KOPT-K1 (cell line): ENCODE data around the gene RARRES1.
"Not testable (repeated sequence)": the region's sequence is repeated elsewhere in the genome, so short reads cannot be mapped to it uniquely, and the experiment has no call there.

Experiments used
- H3K27ac ChIP-seq: fragments of 200-600 bp; sonication (generic); 2 replicates; pipeline ENCODE4 v1.5.1; 2016; ENCODE audit warnings: antibody characterized with exemption, mild to moderate bottlenecking, low read depth, low read length; ENCODE audit not compliant: poor library complexity, severe bottlenecking
- H3K36me3 ChIP-seq: fragments of 200-600 bp; sonication (generic); 2 replicates; pipeline ENCODE4 v1.5.1; 2017; ENCODE audit warnings: antibody characterized with exemption, mild to moderate bottlenecking, low read length, moderate library complexity; ENCODE audit not compliant: insufficient read depth
- H3K9me3 ChIP-seq: fragments of 200-600 bp; sonication (generic); 2 replicates; pipeline ENCODE4 v1.5.1; 2017; ENCODE audit warnings: antibody characterized with exemption, low read length, mild to moderate bottlenecking; ENCODE audit not compliant: insufficient read depth, poor library complexity, severe bottlenecking

Gene RARRES1

DNA sequence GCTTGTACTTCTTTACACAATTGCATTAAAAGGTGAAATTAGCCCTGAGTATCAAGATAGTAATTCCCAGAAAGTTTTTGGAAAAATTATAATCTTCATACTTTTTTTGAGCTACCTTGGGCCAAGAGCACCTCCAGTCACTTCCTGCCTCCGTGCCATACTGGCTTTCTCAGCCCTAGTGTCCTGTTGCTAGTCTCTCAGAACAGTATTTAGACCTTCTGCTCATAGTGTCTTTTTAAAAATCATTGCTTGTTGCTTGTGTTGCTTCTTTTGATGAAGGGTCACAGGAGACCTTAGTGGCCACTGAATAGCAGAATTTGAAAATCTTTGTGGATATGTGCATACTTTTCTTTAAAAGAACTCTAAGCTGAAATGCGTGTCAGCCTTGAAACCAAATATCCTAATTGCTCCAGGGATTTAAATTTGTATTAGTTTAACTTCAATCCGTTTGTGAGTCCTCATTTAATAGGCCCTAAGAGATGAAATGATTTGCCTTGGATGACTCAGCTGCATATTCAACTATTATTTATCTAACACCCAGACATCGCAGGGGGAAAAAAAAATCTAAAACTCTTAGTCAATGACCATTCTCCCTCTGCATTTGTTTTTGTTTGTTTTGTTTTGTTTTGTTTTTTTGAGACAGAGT, 30.7 kb downstream of the RARRES1 start:
- no peak overlapping the region for H3K27ac ChIP-seq
- H3K36me3 ChIP-seq: peaks cover 22% of the 10 kb centered on the region
- no peaks in the 10 kb centered on the region for H3K9me3 ChIP-seq

DNA sequence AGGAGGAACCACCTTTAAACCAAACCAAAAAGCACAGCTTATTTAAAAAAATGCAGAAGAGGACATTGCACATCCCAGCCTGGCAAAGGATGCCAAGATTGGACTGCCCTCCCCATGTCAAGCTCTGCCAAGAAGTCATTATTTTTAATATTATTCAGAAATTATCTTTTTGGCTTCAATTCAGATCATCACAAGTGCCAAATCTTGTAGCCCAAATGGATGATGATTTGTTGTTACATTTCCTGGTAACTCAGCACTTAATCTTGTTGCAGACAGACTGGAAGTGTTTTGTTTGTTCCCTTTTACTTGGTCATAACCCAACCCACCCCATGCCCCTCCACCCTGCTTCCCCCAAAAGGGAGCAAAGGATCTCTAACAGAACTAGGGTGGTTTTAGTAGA, 31.7 kb downstream of the RARRES1 start:
- Histone ChIP-seq H3K9me3 (no peaks in the 10 kb centered on the region), H3K27ac (no peak overlapping the region), H3K36me3 (peaks cover 22% of the 10 kb centered on the region)

DNA sequence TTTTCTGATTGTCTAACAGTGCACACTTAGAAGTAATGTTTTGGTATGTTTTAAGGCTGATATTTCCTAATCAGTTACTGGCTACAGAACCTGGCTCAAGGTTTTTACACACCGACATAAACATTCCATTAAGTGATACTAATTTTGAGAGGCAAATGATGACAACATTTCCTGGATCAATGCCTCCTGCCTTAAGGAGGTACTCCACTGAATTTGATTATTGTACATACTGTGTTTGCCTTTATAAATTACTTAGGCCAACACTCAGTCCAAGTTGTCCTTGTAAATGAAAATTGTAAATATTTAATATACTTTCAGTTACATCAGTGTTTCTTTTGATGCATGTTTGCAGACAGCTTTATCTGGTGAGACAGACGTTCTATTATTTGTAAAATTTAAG, 35.6 kb downstream of the RARRES1 start:
- Histone ChIP-seq H3K27ac (no peak overlapping the region), H3K36me3 (peaks cover 47% of the 10 kb centered on the region), H3K9me3 (no peaks in the 10 kb centered on the region)

DNA sequence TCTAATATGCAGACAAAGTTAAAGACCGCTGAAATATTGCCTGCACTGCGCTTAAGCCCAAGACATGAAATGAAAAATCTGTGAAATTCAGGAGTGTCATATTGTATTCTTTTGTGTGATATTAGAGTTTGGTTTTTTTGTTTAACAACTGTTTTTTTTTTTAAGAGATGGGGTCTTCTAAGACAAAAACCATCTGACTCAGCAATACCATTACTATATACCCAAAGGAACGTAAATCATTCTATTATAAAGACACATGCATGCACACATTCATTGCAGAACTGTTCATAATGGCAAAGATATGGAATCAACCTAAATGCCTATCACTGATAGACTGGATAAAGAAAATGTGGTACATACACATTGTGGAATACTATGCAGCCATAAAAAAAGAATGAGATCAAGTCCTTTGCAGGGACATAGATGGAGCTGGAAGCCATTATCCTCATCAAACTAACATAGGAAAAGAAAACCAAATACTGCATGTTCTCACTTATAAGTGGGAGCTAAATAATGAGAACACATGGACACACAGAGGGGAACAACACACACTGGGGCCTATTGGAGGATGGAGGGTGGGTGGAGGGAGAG, 38.3 kb downstream of the RARRES1 start:
- H3K36me3 ChIP-seq: peaks cover 58% of the 10 kb centered on the region
- H3K9me3 ChIP-seq, H3K27ac ChIP-seq: not testable (repeated sequence)

DNA sequence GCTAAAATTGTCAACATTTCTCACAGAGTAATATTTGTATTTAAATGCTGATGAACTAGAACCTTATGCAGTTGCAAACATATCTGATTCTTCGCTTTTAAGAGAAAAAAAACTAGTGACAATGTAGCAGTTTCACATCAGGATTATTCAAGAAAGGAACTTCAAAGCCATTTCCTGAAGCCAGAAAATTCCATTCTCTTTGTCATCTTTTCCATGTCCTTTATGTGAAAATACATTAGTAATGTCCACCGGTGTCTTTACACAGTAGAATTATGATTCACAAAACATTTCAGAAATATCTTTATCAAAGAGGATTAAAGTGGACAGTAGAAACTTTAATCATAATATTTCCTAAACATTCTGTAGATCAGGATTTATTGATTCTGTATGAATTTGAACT, 47.1 kb downstream of the RARRES1 start:
- peaks cover 48% of the 10 kb centered on the region for H3K36me3 ChIP-seq
- H3K9me3 ChIP-seq: no peaks in the 10 kb centered on the region
- no peak overlapping the region for H3K27ac ChIP-seq

DNA sequence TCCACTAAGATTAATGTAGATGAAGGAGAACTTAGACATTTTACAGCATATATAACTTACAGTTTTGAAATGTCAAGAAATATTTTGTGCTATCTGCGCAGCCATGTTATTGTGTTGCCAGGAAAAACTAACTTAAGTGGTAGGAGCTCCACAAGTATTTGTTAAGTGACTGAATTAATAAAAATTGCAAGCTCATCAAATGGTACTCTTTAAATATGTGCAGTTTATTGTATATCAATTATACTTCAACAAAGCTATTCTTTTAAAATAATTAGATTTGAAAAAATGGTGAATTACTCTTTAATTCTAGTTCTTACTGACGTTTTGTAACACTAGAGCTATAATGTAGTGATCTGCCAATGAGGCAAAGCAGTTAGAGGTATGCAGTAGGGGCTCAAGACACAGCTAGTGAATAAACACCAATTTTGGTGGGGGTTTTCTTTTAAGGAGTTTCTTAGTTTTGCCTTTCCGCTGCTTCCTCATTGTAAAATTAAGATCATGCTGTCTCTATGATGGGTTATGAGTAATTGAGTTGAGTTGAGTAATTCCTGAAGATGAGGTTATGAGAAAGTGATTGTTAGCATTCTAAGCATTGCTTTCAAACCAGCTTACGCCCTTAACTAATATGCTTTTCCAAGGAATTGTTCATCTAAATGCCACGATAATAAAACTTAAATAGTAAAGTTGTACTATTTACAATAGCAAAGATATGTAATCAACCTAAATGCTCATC, 48.9 kb downstream of the RARRES1 start:
- Histone ChIP-seq H3K36me3 (peaks cover 52% of the 10 kb centered on the region), H3K27ac (no peak overlapping the region)

DNA sequence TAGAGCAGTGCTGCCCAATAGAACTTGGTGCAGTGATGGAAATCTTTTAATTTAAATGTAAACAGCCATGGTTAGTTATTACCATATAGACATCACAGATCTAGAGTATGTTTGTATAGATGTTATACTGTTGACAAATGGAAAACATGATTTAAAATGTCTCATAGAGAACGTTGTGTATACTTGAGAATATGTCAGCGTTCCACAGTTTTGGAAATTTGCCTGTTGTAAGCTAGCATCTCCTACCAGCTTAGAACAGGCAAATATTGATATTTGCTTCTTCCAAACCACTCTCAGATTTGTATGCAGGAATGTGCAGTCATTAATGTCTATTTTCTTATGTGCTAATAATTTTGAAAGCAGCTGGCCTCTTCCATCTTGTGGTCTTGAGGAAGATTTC, 51.4 kb downstream of the RARRES1 start:
- no peak overlapping the region for H3K27ac ChIP-seq
- peaks cover 57% of the 10 kb centered on the region for H3K36me3 ChIP-seq
- no peaks in the 10 kb centered on the region for H3K9me3 ChIP-seq

More for the DNA sequence above, 48.9 kb downstream of the RARRES1 start:
- no peaks in the 10 kb centered on the region for H3K9me3 ChIP-seq

DNA sequence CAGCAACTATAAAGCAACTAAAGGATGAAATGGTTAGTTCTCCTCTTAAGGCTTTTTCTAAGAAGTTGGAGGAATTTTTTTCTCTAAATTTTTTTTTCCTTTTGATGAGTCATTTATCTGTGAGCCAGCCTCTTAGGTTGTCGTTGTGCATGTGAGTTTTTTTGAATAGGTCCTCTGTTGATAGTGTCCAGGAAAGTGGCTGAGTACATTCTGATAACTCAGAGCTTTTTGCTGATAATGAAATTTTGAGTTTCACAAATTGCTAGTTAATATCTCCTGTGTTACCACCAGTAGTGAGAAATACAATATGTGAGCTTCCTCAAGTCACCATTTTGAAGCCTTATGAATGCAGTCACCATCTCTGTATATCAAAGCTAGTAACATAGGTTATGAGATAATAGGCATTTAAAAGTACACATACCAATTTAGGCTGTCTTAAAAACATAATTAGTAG, 52.7 kb downstream of the RARRES1 start:
- H3K9me3 ChIP-seq: no peaks in the 10 kb centered on the region
- peaks cover 47% of the 10 kb centered on the region for H3K36me3 ChIP-seq
- no peak overlapping the region for H3K27ac ChIP-seq

DNA sequence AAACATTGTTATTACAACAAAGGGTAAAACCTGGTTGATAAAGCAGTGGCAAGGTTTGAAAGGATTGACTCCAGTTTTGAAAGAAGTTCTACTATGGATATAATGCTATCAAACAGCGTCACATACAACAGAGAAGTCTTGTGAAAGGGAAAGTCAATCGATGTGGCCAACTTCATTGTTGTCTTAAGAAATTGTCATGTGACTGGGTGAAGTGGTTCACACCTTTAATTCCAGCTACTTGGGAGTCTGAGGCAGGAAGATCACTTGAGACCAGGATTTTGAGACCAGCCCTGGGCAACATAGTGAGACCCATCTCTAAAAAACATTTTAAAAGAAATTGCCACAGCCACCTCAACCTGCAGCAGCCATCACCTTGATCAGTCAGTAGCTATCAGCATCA, 53.6 kb downstream of the RARRES1 start:
- H3K27ac ChIP-seq: no peak overlapping the region
- H3K36me3 ChIP-seq: peaks cover 52% of the 10 kb centered on the region
- no peaks in the 10 kb centered on the region for H3K9me3 ChIP-seq

DNA sequence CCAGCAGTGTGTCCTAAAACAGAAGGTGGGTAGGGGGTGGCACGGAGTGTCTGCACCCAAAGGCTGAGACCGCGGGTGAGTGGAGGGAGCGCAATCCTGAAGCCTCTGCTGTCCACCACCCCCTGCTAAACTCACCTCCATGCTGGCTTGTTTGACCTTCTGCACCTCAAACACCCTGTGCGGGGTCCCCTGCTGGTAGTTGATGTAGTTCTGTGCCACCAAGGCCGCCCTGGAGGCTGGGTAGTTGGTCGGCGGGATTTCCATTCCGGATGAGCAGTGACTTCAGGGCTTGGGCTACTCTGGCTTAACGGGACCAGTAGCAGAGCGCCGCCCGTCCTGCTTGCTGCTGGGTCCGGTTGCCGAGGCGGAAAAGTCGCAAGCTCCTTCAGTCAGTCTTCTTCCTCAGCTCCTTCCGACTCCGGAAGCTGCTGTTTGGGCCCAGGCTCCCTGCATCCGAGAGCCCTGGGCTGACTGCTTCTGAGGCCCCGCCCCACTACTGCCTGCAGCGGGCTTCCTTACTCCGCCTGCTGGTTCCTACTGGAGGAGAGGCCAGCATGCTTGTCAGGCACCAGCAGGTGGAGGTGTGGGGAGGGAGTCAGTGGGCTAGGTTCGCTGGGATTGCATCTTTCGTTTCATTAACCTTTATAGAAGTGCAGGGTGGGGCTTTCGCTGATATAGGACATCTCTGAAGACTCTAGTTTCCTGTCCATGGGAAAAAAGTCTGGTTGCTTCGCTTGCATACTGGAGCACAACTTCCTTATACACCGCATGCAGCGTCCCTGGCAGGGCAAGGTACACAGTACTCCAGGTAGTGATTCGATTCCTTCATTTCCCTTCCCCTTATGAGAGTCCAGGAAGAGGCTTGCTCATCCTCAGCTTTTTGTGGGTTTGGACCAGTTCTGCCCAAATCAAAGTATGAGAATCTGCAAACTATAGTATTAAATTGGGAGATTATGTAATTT, 59.8 kb downstream of the RARRES1 start, which contains the start of gene LXN:
TSS of gene LXN (minus strand) at position 434 of the 962 bp plus-strand sequence. CDS start at position 264, 170 bp downstream.
- H3K36me3 ChIP-seq: peaks cover 74% of the 10 kb centered on the region
- H3K27ac ChIP-seq: peak within 1 kb of the TSS; percentile 56
- H3K9me3 ChIP-seq: no peaks in the 10 kb centered on the region

DNA sequence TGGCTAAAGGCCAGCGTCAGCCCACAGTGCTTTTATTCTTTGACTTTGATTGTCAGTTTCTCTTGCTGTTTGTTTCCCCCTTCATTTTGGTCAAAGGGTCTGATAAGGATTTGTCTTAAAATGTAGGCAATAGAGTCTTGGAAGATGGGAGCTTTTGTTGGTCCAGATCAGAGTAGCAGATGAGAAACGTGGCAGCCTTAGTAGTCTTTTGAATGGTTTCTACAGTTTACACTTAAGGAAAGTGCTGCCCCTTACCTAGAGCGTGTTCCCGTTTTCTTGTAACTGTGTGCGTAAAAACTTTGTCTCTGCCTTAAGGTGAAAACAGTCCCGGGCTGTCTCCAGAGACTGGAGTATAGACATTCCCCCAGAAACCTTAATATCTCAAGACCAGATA, 60.4 kb downstream of the RARRES1 start:
- H3K36me3 ChIP-seq: peaks cover 75% of the 10 kb centered on the region
- H3K27ac ChIP-seq: peak overlapping the region; percentile 56
- no peaks in the 10 kb centered on the region for H3K9me3 ChIP-seq

DNA sequence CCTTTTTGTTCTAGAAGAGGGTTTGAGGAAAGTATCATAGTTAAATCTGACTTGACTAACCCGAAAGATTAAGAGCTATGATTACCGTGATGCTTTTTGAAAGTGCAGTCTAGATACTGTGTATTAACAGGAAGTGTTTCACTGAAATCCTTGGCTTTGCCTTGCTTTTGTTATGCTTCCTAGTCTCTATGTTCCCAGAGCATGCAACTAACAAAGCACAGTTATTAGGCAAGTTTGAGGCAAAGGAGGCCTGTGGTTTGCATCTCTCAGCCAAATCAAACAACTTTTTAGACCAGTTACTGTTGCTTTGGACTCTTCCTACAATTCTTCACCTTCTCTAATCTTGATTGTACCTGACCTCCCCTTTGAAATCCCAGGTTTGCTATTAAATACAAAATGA, 63.8 kb downstream of the RARRES1 start:
- peaks cover 95% of the 10 kb centered on the region for H3K36me3 ChIP-seq
- H3K9me3 ChIP-seq: no peaks in the 10 kb centered on the region
- H3K27ac ChIP-seq: no peak overlapping the region

DNA sequence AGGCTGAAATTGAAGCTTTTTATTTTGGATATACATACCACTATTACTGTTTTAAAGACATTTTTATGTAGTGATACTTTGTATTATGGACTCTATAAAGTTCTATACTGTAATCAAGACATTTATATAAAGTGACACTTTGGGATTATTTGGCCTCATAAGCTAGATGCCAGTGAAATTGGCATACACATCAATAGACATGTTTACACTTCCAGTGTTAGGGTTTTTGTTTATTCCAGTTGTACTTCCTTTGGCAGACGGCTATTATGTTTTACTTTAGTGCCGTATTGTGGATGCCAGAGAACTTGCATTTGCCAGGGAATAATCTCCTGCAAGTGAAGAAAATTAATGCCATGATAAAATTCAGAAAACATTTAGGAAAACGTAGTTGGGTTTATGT, 65.8 kb downstream of the RARRES1 start:
- Histone ChIP-seq H3K27ac (no peak overlapping the region), H3K9me3 (no peaks in the 10 kb centered on the region), H3K36me3 (peaks cover 98% of the 10 kb centered on the region)

DNA sequence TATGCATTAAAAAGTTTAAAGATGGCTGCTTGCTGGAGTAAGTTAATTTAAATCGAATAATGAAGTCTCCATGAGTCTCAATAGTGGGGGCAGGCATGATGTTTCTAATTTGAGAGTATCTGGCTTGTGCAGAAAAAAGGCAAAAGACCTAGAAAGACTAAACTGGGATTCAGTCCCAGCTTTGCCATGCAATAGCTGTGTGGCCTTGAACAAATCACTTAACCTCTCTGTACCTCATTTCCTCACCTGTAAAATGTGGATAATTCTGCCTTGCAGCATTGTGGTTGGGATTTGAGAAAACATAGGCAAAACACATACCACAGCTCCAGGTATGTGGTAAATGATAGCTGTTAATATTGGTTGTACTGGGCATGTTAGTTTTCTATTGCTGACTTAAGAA, 68.4 kb downstream of the RARRES1 start:
- Histone ChIP-seq H3K9me3 (no peaks in the 10 kb centered on the region), H3K27ac (no peak overlapping the region), H3K36me3 (peaks cover 99% of the 10 kb centered on the region)

DNA sequence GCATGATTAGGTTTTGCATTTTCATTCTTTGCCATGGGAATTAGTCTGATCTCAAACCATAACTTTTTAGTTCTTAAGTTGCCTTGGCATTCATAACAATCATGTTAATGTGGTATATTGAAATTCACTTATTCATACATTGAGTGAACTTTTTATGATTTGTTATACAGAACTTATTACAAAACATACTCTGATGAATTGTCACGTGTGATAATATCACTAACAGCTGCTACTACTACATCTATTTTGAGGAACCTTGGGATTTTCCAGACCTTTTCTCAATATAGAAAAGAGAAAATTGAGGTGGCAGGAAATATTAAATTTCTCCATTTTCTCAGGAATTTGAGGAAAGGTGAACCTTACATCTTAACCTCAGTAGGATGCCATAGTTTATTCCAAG, 69.0 kb downstream of the RARRES1 start:
- Histone ChIP-seq H3K36me3 (peaks cover 99% of the 10 kb centered on the region), H3K9me3 (no peaks in the 10 kb centered on the region), H3K27ac (no peak overlapping the region)
